ENCODE measurements around the gene MRAP.

MRAP gene

GRCh38 chr21:32349333-32349944, 50.8 kb downstream of the MRAP start:
- no peak for TF ChIP-seq CTCF (IDR thresholded peaks at IDR 0.05; ENCODE audit: low read depth, low read length)
- no peaks in the 10 kb centered on the region; the same call in 1 of the 2 replicates for H3K9me3 ChIP-seq

DNA sequence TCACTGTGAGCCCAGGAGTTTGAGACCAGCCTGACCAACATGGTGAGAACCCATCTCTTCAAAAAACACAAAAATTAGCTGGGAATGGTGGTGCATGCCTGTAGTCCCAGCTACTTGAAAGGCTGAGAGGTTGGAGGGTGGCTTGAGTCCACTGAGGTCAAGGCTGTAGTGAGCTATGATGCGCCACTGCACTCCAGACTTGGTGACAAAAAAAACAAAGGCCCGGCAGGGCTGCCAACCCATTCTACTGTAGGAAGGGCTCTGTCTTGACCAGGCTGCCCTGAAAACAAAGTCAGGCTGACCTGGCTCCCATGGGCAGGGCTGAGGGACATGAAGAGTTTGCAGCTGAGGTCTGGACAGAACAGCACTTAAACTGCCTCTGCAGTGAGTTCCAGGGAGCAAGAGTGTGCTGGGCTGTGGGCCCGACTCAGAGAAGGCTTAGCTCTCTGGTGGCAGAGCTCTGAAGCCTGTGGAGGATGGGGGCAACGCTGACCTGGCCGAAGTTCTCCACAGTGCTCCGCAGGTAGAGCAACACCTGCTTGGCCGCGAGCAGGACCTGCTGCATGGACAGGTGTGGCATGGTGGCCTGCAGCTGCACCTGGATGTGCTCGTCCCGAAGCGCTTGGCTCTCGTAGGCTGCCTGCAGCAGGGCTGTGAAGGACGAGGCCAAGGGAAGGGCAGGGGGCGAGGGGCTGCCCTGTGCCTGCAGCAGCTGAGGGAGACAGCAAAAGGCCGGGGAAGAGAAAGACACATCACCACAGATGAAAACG, 51.7 kb downstream of the MRAP start:
- no peak for TF ChIP-seq CTCF (IDR thresholded peaks at IDR 0.05; ENCODE audit: low read depth, low read length)
- no peak for DNase-seq
- H3K27me3 ChIP-seq, result no peaks in the 10 kb centered on the region
- no peaks in the 10 kb centered on the region; the same call in 1 of the 2 replicates for H3K9me3 ChIP-seq
- peaks cover 12% of the 10 kb centered on the region for H3K4me1 ChIP-seq
- H3K36me3 ChIP-seq, result peaks cover 90% of the 10 kb centered on the region
- no peak overlapping the region for H3K4me3 ChIP-seq (ENCODE audit: low read depth, low read length)

More at GRCh38 chr21:32349333-32349944, 50.8 kb downstream of the MRAP start:
- Histone ChIP-seq H3K4me3 (ENCODE audit: low read depth, low read length) (no peak overlapping the region), H3K36me3 (peaks cover 90% of the 10 kb centered on the region), H3K4me1 (peaks cover 12% of the 10 kb centered on the region), H3K27me3 (no peaks in the 10 kb centered on the region)
- DNase-seq, result no peak

- peaks cover 12% of the 10 kb centered on the region for H3K4me1 ChIP-seq
- peaks cover 90% of the 10 kb centered on the region for H3K36me3 ChIP-seq
- no peak overlapping the region for H3K4me3 ChIP-seq (ENCODE audit: low read depth, low read length)
- no peaks in the 10 kb centered on the region for H3K27me3 ChIP-seq
- no peak for TF ChIP-seq CTCF (IDR thresholded peaks at IDR 0.05; ENCODE audit: low read depth, low read length)
- no peaks in the 10 kb centered on the region; the same call in 1 of the 2 replicates for H3K9me3 ChIP-seq
- DNase-seq, result no peak
Observed at GRCh38 chr21:32350981-32351380, 52.3 kb downstream of the MRAP start.

- peaks cover 90% of the 10 kb centered on the region for H3K36me3 ChIP-seq
Observed at GRCh38 chr21:32351428-32351827, 52.8 kb downstream of the MRAP start.

DNA sequence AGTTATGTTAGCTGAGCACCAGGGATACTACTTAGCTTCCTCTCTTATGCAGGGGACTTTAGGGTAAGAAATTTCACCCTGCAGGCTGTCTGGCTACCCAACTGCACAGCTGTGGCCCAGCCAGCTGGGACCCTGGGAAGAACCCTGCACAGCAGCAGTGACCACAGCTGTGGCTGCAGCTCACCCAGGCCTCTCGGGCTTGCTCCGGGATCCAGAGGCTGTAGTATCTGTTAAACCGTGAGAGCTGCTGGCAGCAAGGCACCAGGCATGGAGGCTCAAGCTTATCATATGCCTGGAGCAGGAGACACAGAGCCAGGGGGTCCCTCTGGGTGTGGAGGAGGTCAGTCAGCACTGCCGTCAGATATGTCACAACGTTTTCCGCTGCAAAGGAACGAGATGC, 53.9 kb downstream of the MRAP start:
- Histone ChIP-seq H3K9me3 (no peaks in the 10 kb centered on the region), H3K4me3 (ENCODE audit: low read depth, low read length) (no peak overlapping the region), H3K36me3 (peaks cover 86% of the 10 kb centered on the region), H3K4me1 (peaks cover 12% of the 10 kb centered on the region), H3K27me3 (no peaks in the 10 kb centered on the region)
- peak; percentile 68 for DNase-seq
- no peak for TF ChIP-seq CTCF (IDR thresholded peaks at IDR 0.05; ENCODE audit: low read depth, low read length)

More at GRCh38 chr21:32351428-32351827, 52.8 kb downstream of the MRAP start:
- no peak for TF ChIP-seq CTCF (IDR thresholded peaks at IDR 0.05; ENCODE audit: low read depth, low read length)
- no peaks in the 10 kb centered on the region for H3K9me3 ChIP-seq
- no peak overlapping the region for H3K4me3 ChIP-seq (ENCODE audit: low read depth, low read length)
- H3K4me1 ChIP-seq, result peaks cover 12% of the 10 kb centered on the region
- no peak for DNase-seq
- H3K27me3 ChIP-seq, result no peaks in the 10 kb centered on the region

Measured in BE2C (cell line).